ENCODE results near the gene AGAP4.
"Not testable (repeated sequence)": the region's sequence is repeated elsewhere in the genome, so short reads cannot be mapped to it uniquely, and the experiment has no call there.

The AGAP4 gene

DNA sequence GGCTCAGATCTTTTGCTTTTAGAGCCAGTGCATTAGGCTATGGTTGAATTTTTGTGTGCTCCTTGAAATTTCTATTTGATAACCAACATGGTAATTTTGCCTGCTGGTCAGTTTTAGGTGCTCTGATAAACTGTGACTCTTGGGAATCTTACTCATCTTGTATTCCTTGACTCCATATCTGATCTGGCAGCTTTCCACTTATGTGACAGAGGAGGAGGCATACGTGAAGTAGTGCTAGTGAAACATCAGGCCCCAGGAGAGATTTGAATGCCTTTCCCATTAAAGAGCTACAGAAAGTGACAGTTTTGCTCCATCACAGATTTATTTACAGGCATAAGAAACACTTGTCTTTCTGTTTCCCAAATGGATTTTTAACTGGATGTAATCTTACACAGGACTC lies 61.1 kb downstream of the AGAP4 start:
- H3K36me3 ChIP-seq (ENCODE audit: control insufficient read depth, low read length); H3K4me2 ChIP-seq (ENCODE audit: low read length); H3F3A ChIP-seq (ENCODE audit: control insufficient read depth, insufficient read depth); H3K4me1 ChIP-seq (ENCODE audit: control insufficient read depth, low read length); H3K27me3 ChIP-seq (ENCODE audit: control insufficient read depth, low read length); H3K4me3 ChIP-seq (ENCODE audit: low read length); H3K9me3 ChIP-seq (ENCODE audit: control insufficient read depth, insufficient read depth, low read length); H3K27ac ChIP-seq (ENCODE audit: low read depth, low read length); H4K20me1 ChIP-seq (ENCODE audit: control insufficient read depth, insufficient read depth, low read depth, low read length); H3K79me2 ChIP-seq (ENCODE audit: control insufficient read depth, low read length); H3K9me2 ChIP-seq (replicated peaks; ENCODE audit: control insufficient read depth, low read length): not testable (repeated sequence)
